ENCODE measurements around the gene ZEB2. TPM values are rescaled to one million over a fixed set of nuclear protein-coding genes. Genes with fewer than 3 reads are reported as not detected.
"Not testable (repeated sequence)": the region's sequence is repeated elsewhere in the genome, so short reads cannot be mapped to it uniquely, and the experiment has no call there.

The ZEB2 gene
- total RNA-seq, 1 experiment from 2014 or later = 1.7 TPM

DNA sequence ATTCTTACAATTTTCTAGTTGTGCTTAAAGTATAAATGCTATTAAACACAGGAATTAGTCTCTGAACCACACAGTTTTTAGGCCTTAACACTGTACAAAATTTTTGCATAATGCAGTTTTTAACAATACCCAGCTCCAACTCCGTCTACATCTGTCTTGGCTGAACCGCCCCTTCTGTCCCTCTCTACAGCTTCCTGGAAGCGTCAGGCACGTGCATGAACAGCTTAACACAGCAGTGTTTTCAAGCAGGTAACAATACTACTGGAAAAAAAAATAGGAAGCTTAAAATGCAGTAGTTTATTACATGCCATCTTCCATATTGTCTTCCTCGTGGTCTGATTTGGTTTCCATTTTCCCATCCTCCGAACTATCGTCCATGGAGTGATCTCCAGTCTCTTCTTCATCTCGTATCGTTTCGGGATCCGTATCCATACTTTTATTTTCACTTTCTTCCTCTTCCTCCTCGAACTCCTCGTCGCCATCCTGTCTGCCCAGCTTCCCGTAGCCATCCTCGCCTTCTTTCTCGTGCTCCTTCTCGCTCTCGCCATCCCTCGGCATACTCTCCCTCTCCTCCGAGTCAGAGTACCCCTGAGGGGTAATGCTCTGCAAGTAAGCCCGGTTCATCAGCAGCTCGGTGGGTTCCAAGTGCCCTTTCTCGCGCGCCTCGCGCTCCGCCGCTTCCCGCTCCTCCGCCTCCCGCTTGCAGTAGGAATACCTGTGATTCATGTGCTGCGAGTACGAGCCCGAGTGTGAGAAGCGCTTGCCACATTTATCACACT lies 130.6 kb downstream of the ZEB2 start:
- DNase-seq (ENCODE audit: low read depth) = no peak
- in situ Hi-C loops (cut with HindIII; ENCODE audit: low pct_unique_long_range_greater_than_20kb, low sequenced_read_pairs) = no loop called here

DNA sequence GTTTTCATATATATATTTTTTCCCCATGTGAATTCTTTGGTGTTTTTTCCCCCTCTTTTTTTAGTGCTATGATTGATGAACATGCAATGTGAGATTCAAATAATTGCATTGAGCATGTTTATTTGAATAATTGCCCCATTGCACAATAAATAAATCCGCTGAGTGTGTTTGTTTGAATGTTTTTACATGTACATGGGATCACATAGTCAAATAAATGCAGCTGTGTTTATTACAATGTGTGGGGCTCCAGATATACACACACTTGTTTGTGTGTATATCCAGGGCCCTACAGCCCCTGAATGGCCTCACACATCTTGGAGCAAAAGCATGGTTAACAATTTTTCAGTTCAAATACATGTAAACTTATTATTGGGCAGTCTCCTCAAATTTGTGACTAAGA lies 134.5 kb downstream of the ZEB2 start:
- in situ Hi-C loops (cut with HindIII; ENCODE audit: low pct_unique_long_range_greater_than_20kb, low sequenced_read_pairs) = no loop called here
- DNase-seq (ENCODE audit: low read depth) = no peak

GRCh38 chr2:144383571-144384100 lies 136.3 kb downstream of the ZEB2 start:
- in situ Hi-C loops (cut with HindIII; ENCODE audit: low pct_unique_long_range_greater_than_20kb, low sequenced_read_pairs) = no loop called here
- DNase-seq (ENCODE audit: low read depth) = no peak

GRCh38 chr2:144382849-144383248 lies 137.1 kb downstream of the ZEB2 start:
- DNase-seq (ENCODE audit: low read depth) = no peak
- in situ Hi-C loops (cut with HindIII; ENCODE audit: low pct_unique_long_range_greater_than_20kb, low sequenced_read_pairs) = no loop called here

DNA sequence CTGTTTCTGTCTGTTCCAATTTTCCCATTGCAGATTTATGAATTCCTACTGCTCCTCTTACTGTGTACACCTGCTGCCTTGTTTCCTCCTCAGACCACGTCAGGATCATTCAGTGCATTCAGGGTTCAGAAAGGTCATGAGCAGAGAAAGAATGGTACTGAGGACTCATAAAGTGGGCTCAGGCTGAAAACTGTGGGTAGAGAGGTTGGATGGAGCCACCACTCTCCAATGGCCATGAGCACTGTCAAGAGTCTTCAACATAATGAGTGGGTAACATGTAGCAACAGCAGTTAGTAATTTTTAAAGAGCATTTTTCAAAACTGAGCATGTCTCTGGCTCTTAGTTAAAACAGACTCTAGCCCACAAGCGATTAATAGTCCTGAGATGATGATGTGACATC lies 138.2 kb downstream of the ZEB2 start:
- DNase-seq (ENCODE audit: low read depth) = no peak
- in situ Hi-C loops (cut with HindIII; ENCODE audit: low pct_unique_long_range_greater_than_20kb, low sequenced_read_pairs) = no loop called here

DNA sequence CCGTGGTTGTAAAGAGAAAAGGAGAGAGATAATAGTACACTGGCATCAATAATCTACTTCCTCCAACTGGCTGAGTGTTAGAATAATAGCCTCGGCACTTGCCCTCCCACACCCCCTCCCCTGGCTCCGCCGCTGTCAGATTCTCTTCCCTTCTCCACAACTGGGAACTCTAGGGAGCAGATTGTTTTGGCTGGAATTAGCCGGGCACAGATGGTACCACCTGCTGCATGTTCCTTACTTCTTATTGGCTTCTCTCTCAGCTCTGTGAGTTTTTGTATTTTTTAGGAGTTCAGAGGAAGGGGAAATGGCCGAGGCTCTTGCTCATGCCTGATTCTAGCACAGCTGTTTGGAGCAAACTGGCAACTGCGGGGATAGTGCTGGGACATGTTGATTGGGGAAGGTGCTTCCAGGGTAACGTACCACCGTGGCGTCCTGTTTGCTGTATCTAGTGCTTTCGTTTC lies 140.0 kb downstream of the ZEB2 start:
- in situ Hi-C loops (cut with HindIII; ENCODE audit: low pct_unique_long_range_greater_than_20kb, low sequenced_read_pairs) = no loop called here
- no peak for DNase-seq (ENCODE audit: low read depth)

GRCh38 chr2:144378551-144378950 lies 141.4 kb downstream of the ZEB2 start:
- in situ Hi-C loops (cut with HindIII; ENCODE audit: low pct_unique_long_range_greater_than_20kb, low sequenced_read_pairs) = no loop called here
- no peak for DNase-seq (ENCODE audit: low read depth)

DNA sequence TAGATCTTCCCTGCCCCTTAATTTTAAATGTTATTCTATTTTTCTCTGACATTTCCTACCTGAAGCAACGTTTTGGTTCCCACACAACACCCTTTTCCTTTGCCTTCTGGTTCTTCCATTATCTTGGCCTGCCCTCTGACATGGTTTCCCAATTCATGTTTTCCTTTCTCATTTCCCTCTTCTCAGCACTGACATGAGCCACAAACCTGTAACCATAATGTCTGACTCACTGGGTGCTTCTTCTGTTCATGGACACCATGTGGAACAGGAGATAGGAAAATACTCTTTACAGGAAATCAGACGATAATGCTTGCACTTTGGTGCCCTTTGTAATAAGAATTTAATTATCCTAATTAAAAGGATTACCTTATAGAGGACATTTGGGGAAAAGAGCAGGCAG lies 142.0 kb downstream of the ZEB2 start:
- in situ Hi-C loops (cut with HindIII; ENCODE audit: low pct_unique_long_range_greater_than_20kb, low sequenced_read_pairs) = no loop called here
- no peak for DNase-seq (ENCODE audit: low read depth)

DNA sequence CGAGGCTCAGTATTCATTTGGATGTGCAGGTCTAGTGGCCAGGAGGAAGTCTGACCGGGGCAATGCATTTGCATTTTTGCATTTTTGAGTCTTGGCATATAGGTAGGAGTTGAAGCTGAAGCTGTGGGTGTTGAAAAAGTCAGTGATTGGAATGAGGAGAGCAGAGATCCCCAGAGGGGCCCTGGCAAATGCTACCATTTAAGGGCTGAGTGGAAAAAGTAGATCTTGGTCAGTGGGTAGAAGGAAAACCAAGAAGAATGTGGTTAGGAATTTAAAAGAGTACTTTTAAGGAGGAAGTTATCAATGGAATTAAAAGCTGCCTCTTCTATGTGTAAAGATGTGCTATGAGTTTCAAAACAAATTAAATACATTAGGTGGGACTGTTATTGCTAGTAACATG lies 143.0 kb downstream of the ZEB2 start:
- in situ Hi-C loops (cut with HindIII; ENCODE audit: low pct_unique_long_range_greater_than_20kb, low sequenced_read_pairs) = no loop called here
- DNase-seq (ENCODE audit: low read depth) = no peak

DNA sequence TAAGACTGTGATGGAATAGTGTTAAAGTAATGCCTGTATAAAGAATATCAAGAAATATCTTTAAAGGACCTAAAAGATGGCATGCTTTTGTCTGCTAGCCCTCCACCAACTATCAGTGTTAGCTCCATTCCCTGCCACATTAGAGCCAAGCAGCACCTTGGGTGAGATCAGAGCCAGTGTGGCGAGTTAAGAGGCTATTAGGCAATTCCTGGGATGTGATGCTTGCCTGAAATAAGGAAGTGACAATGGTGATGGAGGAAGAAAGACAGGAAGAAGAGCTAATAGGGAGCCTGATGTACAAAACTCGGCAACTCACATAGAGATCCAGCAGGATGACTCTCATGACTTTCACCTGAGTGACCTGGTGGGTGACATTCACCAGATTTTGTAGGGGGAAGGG lies 143.5 kb downstream of the ZEB2 start:
- in situ Hi-C loops (cut with HindIII; ENCODE audit: low pct_unique_long_range_greater_than_20kb, low sequenced_read_pairs) = no loop called here
- DNase-seq (ENCODE audit: low read depth) = no peak

DNA sequence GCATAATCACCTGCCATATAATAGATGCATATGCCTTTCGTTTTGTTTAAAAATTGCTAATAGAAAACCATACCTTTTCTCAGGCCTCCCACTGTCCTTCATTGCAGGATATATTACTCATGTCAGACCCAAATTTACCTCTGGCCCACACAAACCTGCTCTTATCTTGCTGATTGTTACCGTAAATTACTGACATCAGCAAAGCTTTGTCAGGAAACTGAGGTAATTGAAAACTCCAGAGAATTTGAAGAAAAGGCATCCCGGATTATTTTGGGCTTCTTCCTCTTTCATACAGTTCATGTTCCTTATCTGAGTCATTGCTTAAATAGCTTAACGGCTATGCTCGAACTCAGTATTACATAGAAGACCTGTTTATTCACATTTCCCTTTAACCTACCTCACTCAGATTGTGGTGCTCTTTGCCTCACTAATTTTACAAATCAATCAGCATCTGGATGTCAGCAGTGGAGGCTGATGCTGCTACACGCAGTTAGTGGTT lies 145.7 kb downstream of the ZEB2 start:
- in situ Hi-C loops (cut with HindIII; ENCODE audit: low pct_unique_long_range_greater_than_20kb, low sequenced_read_pairs) = no loop called here

DNA sequence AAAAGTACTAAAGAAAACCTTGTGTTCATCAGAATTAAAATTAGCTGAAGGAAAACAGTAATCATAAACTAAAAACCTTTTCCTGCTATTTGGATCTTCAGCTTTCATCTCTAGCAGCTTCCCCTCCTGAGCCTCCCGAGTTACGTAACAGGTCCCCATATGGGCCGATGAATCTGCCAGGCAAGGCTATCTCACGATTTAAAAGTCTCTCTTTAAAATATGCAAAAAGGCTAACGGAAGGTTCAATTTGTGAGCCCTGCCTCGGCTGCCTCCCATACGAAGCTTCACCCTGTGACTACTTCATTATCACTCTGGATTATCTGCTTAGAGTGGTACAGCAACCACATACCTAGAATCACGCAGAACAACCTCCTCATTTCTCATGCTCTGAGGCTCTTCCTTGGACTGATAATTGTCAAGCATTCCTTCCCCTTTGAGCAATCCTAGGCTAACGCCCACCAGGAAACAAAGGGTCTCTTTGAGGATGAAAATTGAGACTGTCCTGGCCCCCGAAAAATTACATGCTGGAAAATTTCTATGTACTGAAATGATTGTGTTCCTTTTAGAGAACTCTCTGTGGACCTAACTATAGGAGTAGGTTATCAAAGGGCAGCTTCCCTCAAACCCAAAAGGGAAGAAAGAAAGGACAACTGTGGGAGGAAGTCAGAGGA lies 147.4 kb downstream of the ZEB2 start:
- DNase-seq (ENCODE audit: low read depth) = no peak
- in situ Hi-C loops (cut with HindIII; ENCODE audit: low pct_unique_long_range_greater_than_20kb, low sequenced_read_pairs) = no loop called here

More for the DNA sequence above, 145.7 kb downstream of the ZEB2 start:
- no peak for DNase-seq (ENCODE audit: low read depth)

GRCh38 chr2:144370937-144371584 lies 148.9 kb downstream of the ZEB2 start:
- DNase-seq (ENCODE audit: low read depth) = no peak
- in situ Hi-C loops (cut with HindIII; ENCODE audit: low pct_unique_long_range_greater_than_20kb, low sequenced_read_pairs) = no loop called here

DNA sequence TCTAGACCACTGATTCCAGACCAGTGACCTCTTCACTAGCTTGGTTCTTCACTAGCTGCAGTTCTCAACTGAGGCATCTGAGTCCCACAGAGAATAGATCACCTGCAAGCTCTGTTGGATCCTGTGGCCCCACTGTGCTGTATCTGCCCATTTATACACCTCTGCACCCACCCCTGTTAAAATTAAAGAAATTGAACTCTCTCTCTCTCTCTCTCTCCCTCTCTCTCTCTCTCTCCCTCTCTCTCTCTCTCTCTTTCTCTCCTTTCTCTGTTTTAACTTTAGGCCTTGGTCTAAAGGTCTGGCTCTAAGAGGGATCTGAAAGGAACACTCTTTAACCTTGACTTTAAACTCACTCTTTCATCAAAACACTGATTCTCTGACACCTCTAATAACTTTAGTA lies 150.5 kb downstream of the ZEB2 start:
- in situ Hi-C loops (cut with HindIII; ENCODE audit: low pct_unique_long_range_greater_than_20kb, low sequenced_read_pairs) = no loop called here
- DNase-seq (ENCODE audit: low read depth) = no peak

GRCh38 chr2:144366825-144367429 lies 153.0 kb downstream of the ZEB2 start:
- in situ Hi-C loops (cut with HindIII; ENCODE audit: low pct_unique_long_range_greater_than_20kb, low sequenced_read_pairs) = no loop called here
- no peak for DNase-seq (ENCODE audit: low read depth)

DNA sequence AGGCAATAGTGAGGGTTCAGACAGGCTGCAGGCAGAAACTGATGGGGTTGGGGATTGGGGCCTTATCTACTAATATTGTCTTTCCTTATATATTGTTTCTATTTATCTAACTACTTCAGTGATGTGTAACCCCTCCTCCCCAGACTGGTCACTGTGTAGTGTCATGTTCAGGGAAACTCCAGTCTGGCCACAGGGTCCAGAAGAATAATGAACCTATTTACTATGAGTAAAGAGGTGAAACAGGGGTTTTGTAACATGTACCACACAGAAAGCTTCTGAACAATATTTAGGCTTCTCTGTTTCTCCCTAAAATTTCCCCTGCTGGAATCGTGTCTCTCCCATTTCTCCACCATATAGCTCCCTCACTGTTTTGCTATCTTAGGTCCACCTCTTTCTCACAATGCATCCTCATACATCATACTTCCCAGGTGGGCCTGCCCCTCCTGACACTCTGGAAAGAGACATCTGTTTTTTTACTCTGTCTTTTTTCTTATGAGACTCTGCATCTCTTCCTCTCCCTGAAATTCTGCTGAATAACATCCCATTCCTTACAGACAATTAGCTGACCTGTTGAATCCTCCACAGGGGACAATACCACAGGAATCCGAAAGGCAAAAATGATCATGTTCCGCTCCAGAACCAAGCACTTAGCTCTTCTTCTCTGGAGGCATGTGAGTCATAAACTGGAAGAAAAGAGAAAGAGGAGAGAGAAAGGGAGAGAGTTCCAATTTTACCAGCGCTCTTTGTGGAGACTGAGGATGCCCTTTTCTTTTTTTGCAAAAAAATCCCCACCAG lies 154.8 kb downstream of the ZEB2 start:
- in situ Hi-C loops (cut with HindIII; ENCODE audit: low pct_unique_long_range_greater_than_20kb, low sequenced_read_pairs) = no loop called here
- peak; percentile 48 for DNase-seq (ENCODE audit: low read depth)

DNA sequence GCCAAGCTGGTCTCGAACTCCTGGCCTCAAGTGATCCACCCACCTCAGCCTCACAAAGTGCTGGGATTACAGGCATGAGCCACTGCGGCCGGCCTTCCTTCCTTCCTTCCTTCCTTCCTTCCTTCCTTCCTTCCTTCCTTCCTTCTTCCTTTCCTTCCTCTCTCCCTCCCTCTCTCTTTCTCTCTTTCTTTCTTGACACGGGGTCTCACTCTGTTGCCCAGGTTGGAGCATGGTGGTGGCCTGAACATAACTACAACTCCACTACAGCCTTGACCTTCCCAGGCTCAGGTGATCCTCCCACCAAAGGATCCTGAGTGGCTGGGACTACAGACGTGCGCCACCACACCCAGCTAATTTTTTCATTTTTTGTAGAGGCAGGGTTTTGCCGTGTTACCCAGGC lies 155.7 kb downstream of the ZEB2 start:
- in situ Hi-C loops (cut with HindIII; ENCODE audit: low pct_unique_long_range_greater_than_20kb, low sequenced_read_pairs) = not testable (repeated sequence)

DNA sequence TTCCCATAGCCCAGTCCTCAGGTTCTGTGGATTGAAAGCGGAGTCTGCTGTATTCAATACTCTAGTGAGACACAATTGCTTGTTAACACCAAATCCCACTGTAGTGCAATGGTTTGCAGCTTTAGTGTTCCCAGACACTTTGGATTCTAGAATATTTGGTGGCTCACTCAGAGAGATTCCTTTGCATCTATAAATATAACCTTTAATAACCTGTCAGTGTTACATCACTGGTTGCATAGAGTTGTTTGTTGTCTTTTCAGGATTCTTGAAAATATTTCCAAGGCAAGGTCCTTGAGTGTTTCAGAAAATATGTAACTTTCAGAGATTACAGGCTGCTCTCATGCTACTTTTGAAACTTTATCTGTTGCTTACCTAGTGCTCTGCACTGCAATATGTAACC lies 157.5 kb downstream of the ZEB2 start:
- no peak for DNase-seq (ENCODE audit: low read depth)
- in situ Hi-C loops (cut with HindIII; ENCODE audit: low pct_unique_long_range_greater_than_20kb, low sequenced_read_pairs) = no loop called here

More for the DNA sequence above, 155.7 kb downstream of the ZEB2 start:
- DNase-seq (ENCODE audit: low read depth) = not testable (repeated sequence)

Data from Caki2 (cell line).